Measurements from ENCODE around the gene CEMIP. TPM values are rescaled to one million over a fixed set of nuclear protein-coding genes. Genes with fewer than 3 reads are reported as not detected.

CEMIP gene
- total RNA-seq, 4 donors from 2014 or later = 3.4 to 9.7 (median 4.9) TPM

GRCh38 chr15:80744415-80744814, 34.8 kb upstream of the CEMIP start:
- intact Hi-C loops (cut with DNase I; ENCODE audit: low total_unique reads) = no loop called here
- no peak overlapping the region for H3K4me3 ChIP-seq (ENCODE audit: low read depth, poor library complexity, severe bottlenecking)
- DNase-seq (ENCODE audit: low spot score in 2 of 2) = no peak
- no peak for TF ChIP-seq POLR2A (IDR thresholded peaks at IDR 0.05)
- no peak for TF ChIP-seq CTCF (IDR thresholded peaks at IDR 0.05)
- WGBS, 2 donors = 87 to 90% methylated on average over 6 of the region's 6 CpGs

- H3K4me3 ChIP-seq (ENCODE audit: low read depth, poor library complexity, severe bottlenecking) = no peak overlapping the region
- intact Hi-C loops (cut with DNase I; ENCODE audit: low total_unique reads) = no loop called here
- no peak for DNase-seq (ENCODE audit: low spot score in 2 of 2)
- WGBS, 2 donors = 14 to 15% methylated on average over 1 of the region's 1 CpG
- TF ChIP-seq CTCF (IDR thresholded peaks at IDR 0.05) = no peak
- no peak for TF ChIP-seq POLR2A (IDR thresholded peaks at IDR 0.05)
Observed at GRCh38 chr15:80744826-80745225, 34.3 kb upstream of the CEMIP start.

- no peak overlapping the region for H3K4me3 ChIP-seq (ENCODE audit: low read depth, poor library complexity, severe bottlenecking)
- intact Hi-C loops (cut with DNase I; ENCODE audit: low total_unique reads) = no loop called here
- 47 to 68% methylated on average over 1 of the region's 1 CpG for WGBS, 2 donors
- TF ChIP-seq POLR2A (IDR thresholded peaks at IDR 0.05) = no peak
- no peak for TF ChIP-seq CTCF (IDR thresholded peaks at IDR 0.05)
- no peak for DNase-seq (ENCODE audit: low spot score in 2 of 2)
Observed at GRCh38 chr15:80745888-80746287, 33.3 kb upstream of the CEMIP start.

- TF ChIP-seq POLR2A (IDR thresholded peaks at IDR 0.05) = no peak
- no peak for TF ChIP-seq CTCF (IDR thresholded peaks at IDR 0.05)
- DNase-seq (ENCODE audit: low spot score in 2 of 2) = no peak
- 72 to 82% methylated on average over 16 of the region's 16 CpGs for WGBS, 2 donors
- intact Hi-C loops (cut with DNase I; ENCODE audit: low total_unique reads) = no loop called here
- no peak overlapping the region for H3K4me3 ChIP-seq (ENCODE audit: low read depth, poor library complexity, severe bottlenecking)
Observed at GRCh38 chr15:80747317-80748053, 31.7 kb upstream of the CEMIP start.

- no peak for DNase-seq (ENCODE audit: low spot score in 2 of 2)
- H3K4me3 ChIP-seq (ENCODE audit: low read depth, poor library complexity, severe bottlenecking) = no peak overlapping the region
- TF ChIP-seq CTCF (IDR thresholded peaks at IDR 0.05) (no peak), POLR2A (IDR thresholded peaks at IDR 0.05) (no peak)
- 88% methylated on average over 6 of the region's 6 CpGs for WGBS, 2 donors
- intact Hi-C loops (cut with DNase I; ENCODE audit: low total_unique reads) = no loop called here
Observed at GRCh38 chr15:80749589-80749988, 29.6 kb upstream of the CEMIP start.

GRCh38 chr15:80750575-80750974, 28.6 kb upstream of the CEMIP start:
- DNase-seq (ENCODE audit: low spot score in 2 of 2) = no peak
- TF ChIP-seq CTCF (IDR thresholded peaks at IDR 0.05) (no peak), POLR2A (IDR thresholded peaks at IDR 0.05) (no peak)
- no peak overlapping the region for H3K4me3 ChIP-seq (ENCODE audit: low read depth, poor library complexity, severe bottlenecking)
- intact Hi-C loops (cut with DNase I; ENCODE audit: low total_unique reads) = no loop called here
- WGBS, 2 donors = 94 to 95% methylated on average over 4 of the region's 4 CpGs

Data from lower leg skin (tissue), 4 donors.